ENCODE data around the gene PRRG2.

The PRRG2 gene

GRCh38 chr19:49589502-49589905 is 8.4 kb downstream of the PRRG2 start:
- no peak for DNase-seq (ENCODE audit: low read depth)

GRCh38 chr19:49590071-49590970 is 9.2 kb downstream of the PRRG2 start:
- DNase-seq (ENCODE audit: low read depth) = peak; percentile 82

GRCh38 chr19:49590971-49591730 is 10.0 kb downstream of the PRRG2 start, which contains the start of gene PRR12:
Gene PRR12 (plus strand): TSS chr19:49591182. CDS start chr19:49591655, 473 bp downstream.
- peak; percentile 53 for DNase-seq (ENCODE audit: low read depth)

- DNase-seq (ENCODE audit: low read depth) = no peak
Observed at GRCh38 chr19:49591731-49592485, 10.8 kb downstream of the PRRG2 start.

GRCh38 chr19:49592486-49593232 is 11.5 kb downstream of the PRRG2 start:
- DNase-seq (ENCODE audit: low read depth) = no peak

- peak; percentile 89 for DNase-seq (ENCODE audit: low read depth)
Observed at GRCh38 chr19:49593233-49594113, 12.4 kb downstream of the PRRG2 start.

- no peak for DNase-seq (ENCODE audit: low read depth)
Observed at GRCh38 chr19:49594157-49594992, 13.3 kb downstream of the PRRG2 start.

- no peak for DNase-seq (ENCODE audit: low read depth)
Observed at GRCh38 chr19:49594993-49595818, 14.1 kb downstream of the PRRG2 start.

GRCh38 chr19:49595819-49596404 is 14.8 kb downstream of the PRRG2 start:
- DNase-seq (ENCODE audit: low read depth) = no peak

GRCh38 chr19:49596407-49596806 is 15.3 kb downstream of the PRRG2 start:
- no peak for DNase-seq (ENCODE audit: low read depth)

- no peak for DNase-seq (ENCODE audit: low read depth)
Observed at GRCh38 chr19:49596954-49597702, 16.0 kb downstream of the PRRG2 start.

- DNase-seq (ENCODE audit: low read depth) = no peak
Observed at GRCh38 chr19:49597703-49597974, 16.5 kb downstream of the PRRG2 start.

GRCh38 chr19:49599378-49600295 is 18.5 kb downstream of the PRRG2 start:
- no peak for DNase-seq (ENCODE audit: low read depth)

- no peak for DNase-seq (ENCODE audit: low read depth)
Observed at GRCh38 chr19:49601482-49602038, 20.4 kb downstream of the PRRG2 start.

GRCh38 chr19:49602806-49603205 is 21.7 kb downstream of the PRRG2 start:
- DNase-seq (ENCODE audit: low read depth) = no peak

GRCh38 chr19:49605605-49606004 is 24.5 kb downstream of the PRRG2 start:
- DNase-seq (ENCODE audit: low read depth) = no peak

Data from activated T-helper 9 cell treated with anti-CD3 and anti-CD28 coated beads, Interleukin-2, amount 50 U/mL, for 16 hours (primary cell).